Measurements from ENCODE around the gene PHC2.
"Not testable (repeated sequence)": the region's sequence is repeated elsewhere in the genome, so short reads cannot be mapped to it uniquely, and the experiment has no call there.

Gene PHC2

GRCh38 chr1:33324677-33325575 lies 106.0 kb downstream of the PHC2 start:
- no peak for DNase-seq (ENCODE audit: low read depth, low spot score)
- no peak overlapping the region for H3K4me3 ChIP-seq (ENCODE audit: low read length)

DNA sequence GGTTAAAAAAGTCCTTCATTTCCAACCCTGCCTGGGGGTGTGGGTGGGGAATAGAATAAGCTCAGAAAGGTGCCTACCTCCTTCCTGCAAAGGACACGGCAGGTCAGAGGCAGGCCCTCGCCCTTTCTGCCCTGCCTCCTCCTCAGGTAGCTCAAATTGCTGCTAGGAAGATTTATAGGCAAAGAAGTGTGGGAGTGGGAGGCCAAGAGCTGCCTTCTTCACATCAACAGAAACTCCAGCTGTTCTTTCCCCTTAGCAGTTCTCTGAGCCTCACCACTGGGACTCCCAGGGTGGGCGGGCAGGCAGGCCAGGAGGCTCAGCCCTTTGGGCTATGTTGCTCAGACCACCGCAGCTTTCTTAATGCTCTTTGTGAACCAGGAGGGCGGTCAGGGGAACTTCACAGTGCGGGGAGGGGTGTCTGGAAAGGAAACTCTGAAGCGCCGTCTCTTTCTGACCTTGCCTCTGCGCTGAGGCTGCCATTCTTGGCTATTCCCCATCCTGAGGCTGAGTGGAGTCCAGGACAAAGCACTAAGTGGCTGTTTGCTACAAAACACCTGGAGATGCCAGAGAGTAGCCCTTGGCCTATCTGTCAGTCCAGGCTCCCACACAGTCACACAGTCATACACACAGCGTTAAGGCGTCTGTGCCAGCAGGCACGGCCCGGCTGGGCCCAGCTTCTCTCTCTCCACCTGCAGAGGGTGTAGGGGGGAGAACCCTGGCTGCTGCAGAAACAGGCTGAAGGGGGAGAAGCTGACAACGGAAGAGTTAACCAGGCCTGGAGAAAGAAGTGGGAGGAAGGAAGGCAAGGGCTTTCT lies 107.0 kb downstream of the PHC2 start:
- H3K4me3 ChIP-seq (ENCODE audit: low read length): no peak overlapping the region
- no peak for DNase-seq (ENCODE audit: low read depth, low spot score)

DNA sequence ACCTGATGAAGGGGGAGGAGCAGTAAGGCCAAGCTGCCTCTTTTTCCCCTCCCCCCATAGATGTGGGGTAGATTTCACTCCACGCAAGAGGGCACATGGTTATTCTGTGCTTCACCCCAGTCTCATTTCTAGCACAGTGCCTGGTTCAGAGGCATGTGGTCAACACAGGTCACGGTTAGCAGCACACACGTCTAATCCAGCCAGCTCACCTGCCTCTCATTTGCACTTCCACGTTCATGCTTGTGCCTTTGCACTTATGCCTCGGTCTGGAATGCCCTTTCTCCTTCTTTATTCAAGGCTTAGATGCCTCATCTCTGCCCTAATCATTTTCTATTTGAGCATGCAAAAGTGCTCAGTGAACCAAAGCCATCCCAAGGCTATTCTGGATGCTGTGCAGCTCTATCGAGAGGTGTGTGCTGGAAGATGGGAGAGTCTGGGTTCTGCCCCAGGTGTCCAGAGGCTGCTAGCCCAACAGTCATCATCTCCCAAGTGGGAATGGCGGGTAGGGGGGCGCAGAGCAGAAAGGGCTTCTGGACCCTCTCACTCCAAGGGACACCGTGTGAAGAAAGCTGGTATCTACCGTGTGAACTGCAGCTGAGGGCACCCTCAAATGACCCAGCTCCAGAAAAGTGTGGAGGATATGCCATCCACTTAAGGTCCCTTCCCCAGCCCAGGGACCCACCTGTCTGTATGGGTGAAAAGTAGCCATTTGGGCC lies 107.9 kb downstream of the PHC2 start:
- H3K4me3 ChIP-seq (ENCODE audit: low read length): no peak overlapping the region
- DNase-seq (ENCODE audit: low read depth, low spot score): no peak

DNA sequence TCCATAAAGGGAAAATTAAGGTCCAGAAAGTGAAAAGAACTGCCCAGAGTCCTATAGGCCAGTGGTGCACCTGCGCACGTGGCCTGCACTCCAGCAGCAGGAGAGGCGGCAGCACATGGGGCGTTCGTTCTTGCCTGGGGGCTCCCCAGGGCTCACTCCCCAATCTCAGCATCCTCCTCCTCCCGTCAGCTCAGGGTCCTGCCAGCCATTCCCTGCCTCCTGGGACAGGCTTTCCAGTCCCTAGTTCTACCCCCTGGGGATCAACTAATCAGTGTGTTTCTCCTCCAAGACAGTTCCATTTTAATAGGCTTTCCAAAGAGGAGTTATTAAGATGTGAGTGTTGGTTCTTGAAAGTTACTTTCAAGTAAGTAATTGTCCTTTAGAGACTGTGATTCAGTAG lies 108.8 kb downstream of the PHC2 start:
- H3K4me3 ChIP-seq (ENCODE audit: low read length): no peak overlapping the region
- no peak for DNase-seq (ENCODE audit: low read depth, low spot score)

DNA sequence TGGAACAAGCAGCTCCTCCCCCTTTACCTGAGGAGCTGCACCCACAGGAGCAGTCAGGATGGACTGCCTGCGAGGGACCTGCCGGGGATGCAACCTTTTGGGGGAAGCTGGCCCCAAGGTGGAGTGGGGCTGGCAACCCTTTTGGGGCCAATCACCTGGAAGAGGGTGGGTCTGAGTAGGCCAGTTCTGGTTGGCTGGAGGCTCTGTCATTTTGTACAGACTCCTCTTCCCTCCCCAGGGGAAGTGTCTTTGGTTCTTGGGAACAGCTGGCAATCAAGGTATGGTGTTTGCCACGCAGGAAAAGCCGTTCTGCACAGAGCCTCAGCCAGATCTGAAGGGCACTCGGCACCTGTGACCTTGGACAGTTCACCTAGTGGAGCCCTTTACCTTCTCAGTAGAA lies 109.7 kb downstream of the PHC2 start:
- DNase-seq (ENCODE audit: low read depth, low spot score): no peak
- no peak overlapping the region for H3K4me3 ChIP-seq (ENCODE audit: low read length)

DNA sequence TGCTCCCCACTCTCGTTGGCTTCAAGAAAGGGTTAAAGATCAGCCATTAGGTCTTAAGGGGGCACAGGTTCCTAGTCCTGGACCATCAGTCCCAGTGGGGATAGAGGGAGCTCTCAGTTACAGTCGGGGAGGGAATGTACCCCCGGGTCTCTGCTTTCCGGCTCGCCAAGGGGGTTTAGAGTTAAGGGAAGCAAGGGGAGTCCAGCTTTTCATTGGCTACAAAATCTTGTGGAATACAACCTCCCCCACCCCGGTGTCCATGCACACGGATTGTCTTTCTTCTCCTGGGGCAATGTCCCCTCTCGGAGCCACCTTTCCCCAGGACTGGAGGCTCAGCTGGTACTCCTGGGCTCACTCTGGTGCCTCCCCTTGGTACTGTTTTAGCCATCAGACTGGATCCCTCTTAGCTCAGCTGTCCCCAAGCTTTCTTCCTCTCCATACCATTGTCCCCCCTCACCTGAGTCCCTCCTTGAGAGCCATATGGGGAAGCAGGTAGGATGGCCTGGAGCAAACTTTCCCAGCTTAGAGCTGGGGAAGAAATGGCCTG lies 110.2 kb downstream of the PHC2 start, which contains the start of gene A3GALT2:
Gene A3GALT2, minus strand, starts transcription at position 480 of the 547 bp plus-strand sequence. Its CDS starts 0 bp downstream, at position 480.
- no peak for DNase-seq (ENCODE audit: low read depth, low spot score)
- no peak within 1 kb of the TSS for H3K4me3 ChIP-seq (ENCODE audit: low read length)

GRCh38 chr1:33319949-33320618 lies 110.8 kb downstream of the PHC2 start:
- no peak for DNase-seq (ENCODE audit: low read depth, low spot score)
- no peak overlapping the region for H3K4me3 ChIP-seq (ENCODE audit: low read length)

DNA sequence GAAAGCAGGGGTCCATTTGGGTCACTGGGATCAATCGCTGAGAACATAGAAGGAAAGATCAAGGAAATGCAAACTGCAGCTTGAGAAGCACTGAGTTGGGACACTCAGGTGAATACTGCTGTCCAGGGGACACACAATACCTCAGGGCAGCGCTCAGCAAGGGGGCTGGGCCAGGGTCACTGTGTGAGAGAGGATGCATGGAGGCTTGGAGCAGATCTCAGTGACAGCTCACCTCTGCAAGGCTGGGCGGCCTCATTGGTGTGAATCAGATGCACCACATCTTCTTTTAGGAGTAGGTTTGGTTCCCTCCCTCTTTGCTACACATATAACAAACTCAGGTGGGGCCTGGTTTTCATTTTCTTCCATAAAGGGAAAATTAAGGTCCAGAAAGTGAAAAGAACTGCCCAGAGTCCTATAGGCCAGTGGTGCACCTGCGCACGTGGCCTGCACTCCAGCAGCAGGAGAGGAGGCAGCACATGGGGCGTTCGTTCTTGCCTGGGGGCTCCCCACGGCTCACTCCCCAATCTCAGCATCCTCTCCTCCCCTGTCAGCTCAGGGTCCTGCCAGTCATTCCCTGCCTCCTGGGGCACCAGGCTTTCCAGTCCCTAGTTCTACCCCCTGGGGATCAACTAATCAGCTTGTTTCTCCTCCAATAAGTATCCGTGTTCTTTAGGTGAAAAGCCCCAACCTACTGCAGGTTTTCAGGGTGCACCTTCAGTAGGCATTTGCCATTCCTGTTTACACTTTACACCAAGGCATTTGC lies 111.5 kb downstream of the PHC2 start:
- no peak for DNase-seq (ENCODE audit: low read depth, low spot score)
- no peak overlapping the region for H3K4me3 ChIP-seq (ENCODE audit: low read length)

DNA sequence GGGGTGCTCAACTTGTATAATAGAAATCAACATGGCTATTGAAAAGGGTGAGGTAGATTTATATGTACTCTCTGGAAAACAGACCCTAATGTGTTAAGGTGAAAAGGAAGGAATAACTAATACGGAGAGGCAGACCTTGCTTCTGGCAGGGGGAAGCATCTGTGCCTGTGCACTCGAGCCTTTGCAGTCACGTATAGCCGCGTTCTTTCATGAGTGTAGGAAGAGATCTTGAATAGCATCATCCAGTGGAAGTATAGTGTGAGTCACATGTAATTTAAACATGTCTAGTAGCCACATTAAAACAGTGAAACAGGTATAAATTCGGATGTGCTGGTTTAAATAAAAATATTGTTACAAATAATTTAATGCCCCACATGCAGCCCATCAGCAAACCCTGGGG lies 112.9 kb downstream of the PHC2 start:
- H3K4me3 ChIP-seq (ENCODE audit: low read length): no peak overlapping the region
- no peak for DNase-seq (ENCODE audit: low read depth, low spot score)

DNA sequence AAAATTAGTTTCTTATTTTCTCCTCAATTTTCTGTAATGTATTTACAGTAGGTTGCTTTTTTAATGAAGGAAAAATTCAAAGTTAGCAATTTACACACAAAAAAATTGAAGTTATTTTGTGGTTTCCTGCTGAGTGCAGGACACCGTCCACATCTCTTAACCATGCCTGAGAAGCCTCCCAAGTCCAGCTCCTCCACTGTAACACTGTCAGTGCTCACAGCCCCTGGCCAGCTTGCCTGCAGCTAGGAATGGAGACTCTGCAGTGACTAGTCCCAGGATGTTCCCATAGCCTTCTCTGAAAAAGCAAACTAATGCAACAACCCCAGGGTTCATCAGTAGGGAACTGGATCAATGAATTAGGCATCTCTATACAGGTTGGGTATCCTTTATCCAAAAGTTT lies 113.5 kb downstream of the PHC2 start:
- no peak for DNase-seq (ENCODE audit: low read depth, low spot score)

DNA sequence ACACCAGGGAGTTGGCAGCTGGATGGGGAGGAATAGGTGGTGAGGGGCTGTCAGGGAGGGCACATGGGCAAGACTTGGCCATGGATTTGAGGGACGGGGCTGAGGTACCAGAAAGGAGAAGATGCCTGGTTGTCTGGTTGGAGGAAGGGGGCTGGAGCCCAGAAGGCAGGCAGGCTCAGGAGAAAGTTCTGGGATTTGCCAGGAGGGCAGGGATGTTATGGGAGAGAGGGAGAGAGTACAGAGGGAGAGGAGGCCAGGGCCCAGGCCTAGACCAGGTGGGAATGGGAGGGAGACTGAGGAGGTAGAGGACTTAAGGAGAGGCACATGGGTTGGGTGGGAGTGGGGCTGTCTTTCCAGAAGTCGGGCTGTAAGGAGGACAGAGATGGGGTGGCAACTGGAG lies 114.3 kb downstream of the PHC2 start:
- no peak for DNase-seq (ENCODE audit: low read depth, low spot score)
- no peak overlapping the region for H3K4me3 ChIP-seq (ENCODE audit: low read length)

More for the DNA sequence above, 113.5 kb downstream of the PHC2 start:
- no peak overlapping the region for H3K4me3 ChIP-seq (ENCODE audit: low read length)

DNA sequence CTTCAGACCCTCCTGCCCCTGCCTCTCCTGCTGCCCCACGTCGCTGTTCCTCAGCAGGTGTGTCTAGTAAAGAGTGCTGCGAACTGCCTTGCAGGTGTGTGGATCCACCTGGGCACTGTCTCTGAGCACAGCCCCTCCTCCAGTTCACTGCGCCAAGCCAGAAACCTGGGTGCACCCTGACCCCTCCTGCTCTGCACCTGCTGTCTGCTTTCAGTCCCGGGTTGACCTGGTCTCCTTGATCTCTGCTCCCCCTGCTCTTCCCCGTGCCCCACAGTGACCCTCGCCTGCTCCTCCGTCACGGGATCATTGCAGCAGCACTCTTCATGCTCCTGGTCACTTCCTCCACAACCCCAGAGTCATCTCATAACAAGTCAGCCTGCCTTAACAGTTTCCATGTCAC lies 116.5 kb downstream of the PHC2 start:
- no peak for DNase-seq (ENCODE audit: low read depth, low spot score)
- H3K4me3 ChIP-seq (ENCODE audit: low read length): no peak overlapping the region

DNA sequence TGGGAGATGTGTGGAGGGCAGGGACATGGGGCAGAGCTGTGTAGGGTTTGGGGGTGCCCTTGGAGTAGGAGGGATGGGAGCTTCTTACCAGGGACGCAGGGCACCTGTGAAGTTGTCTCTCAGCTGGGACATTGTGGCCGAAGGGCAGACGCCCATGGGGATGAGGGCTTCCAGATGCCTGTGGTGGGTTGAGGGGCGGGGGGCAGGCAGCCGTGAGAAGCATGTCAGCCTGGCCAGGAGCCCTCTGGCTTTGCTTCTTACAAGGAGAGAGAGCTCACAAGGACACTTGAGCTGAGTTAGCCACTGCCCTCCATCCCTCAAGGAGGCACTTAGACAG lies 118.5 kb downstream of the PHC2 start:
- H3K4me3 ChIP-seq (ENCODE audit: low read length): no peak overlapping the region
- DNase-seq (ENCODE audit: low read depth, low spot score): no peak

DNA sequence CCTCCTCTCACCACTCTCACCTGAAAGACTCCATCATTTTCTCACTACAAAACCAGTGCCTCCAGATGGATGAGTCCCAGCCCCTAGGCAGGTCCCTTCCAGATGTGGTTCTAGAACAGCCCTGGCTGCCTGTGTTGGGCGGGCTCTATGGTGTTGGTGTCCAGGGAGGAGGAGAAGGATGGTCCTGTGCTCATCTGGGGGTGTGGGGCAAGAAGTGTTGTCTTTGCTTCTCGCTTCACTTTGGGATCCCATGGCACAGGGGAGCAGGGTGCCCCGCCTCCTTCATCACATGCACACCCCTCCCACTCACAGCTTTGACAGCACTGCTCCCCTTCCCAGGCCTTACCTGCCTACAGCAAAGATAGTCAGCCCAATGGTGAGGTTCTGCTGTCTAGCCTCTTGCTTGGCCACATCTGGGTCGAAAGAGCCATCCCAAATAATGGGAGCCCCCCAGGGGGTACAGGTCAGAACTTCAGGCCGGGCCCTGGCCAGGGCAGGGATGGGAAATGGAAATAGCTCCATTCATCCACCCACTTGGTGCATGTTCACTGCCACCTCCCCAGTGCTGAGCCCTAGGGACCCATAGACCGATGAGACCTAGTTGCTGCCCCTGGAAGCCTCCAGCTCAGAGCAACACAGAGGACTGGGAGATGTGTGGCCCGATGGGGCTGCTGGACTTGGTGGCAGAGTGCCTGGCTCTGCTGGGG lies 119.0 kb downstream of the PHC2 start:
- DNase-seq (ENCODE audit: low read depth, low spot score): no peak
- H3K4me3 ChIP-seq (ENCODE audit: low read length): no peak overlapping the region

- no peak overlapping the region for H3K4me3 ChIP-seq (ENCODE audit: low read length)
- DNase-seq (ENCODE audit: low read depth, low spot score): no peak
Observed at GRCh38 chr1:33310702-33311101, 120.2 kb downstream of the PHC2 start.

DNA sequence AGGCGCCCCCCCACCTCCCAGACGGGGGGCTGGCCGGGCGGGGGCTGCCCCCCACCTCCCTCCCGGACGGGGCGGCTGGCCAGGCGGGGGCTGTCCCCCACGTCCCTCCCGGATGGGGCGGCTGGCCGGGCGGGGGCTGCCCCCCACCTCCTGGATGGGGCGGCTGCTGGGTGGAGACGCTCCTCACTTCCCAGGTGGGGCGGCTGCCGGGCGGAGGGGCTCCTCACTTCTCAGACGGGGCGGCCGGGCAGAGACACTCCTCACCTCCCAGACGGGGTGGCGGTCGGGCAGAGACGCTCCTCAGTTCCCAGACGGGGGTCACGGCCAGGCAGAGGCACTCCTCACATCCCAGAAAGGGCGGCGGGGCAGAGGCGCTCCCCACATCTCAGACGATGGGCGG lies 121.5 kb downstream of the PHC2 start:
- not testable (repeated sequence) for H3K4me3 ChIP-seq (ENCODE audit: low read length); DNase-seq (ENCODE audit: low read depth, low spot score)

GRCh38 chr1:33307494-33307864 lies 123.4 kb downstream of the PHC2 start:
- DNase-seq (ENCODE audit: low read depth, low spot score): no peak
- H3K4me3 ChIP-seq (ENCODE audit: low read length): no peak overlapping the region

Measured in Jurkat, Clone E6-1 (cell line).